ENCODE results near the gene HRAS.

GRCh38 chr11:498297-499181, 36.8 kb downstream of the HRAS start:
- TF ChIP-seq CTCF (IDR thresholded peaks at IDR 0.05): no peak
- no peak for TF ChIP-seq POLR2A (IDR thresholded peaks at IDR 0.05)

Data from body of pancreas (tissue), 4 donors.